COR-L47 (cell line): Measurements from ENCODE around the gene FOXD2.
"Not testable (repeated sequence)": the region's sequence is repeated elsewhere in the genome, so short reads cannot be mapped to it uniquely, and the experiment has no call there.

Experiments used
- DNase-seq: peaks from one replicate; lab custom pipeline; 2025; lab: John Stamatoyannopoulos, UW

The FOXD2 gene

GRCh38 chr1:47440599-47441081, 2.8 kb downstream of the FOXD2 start:
- no peak for DNase-seq

DNA sequence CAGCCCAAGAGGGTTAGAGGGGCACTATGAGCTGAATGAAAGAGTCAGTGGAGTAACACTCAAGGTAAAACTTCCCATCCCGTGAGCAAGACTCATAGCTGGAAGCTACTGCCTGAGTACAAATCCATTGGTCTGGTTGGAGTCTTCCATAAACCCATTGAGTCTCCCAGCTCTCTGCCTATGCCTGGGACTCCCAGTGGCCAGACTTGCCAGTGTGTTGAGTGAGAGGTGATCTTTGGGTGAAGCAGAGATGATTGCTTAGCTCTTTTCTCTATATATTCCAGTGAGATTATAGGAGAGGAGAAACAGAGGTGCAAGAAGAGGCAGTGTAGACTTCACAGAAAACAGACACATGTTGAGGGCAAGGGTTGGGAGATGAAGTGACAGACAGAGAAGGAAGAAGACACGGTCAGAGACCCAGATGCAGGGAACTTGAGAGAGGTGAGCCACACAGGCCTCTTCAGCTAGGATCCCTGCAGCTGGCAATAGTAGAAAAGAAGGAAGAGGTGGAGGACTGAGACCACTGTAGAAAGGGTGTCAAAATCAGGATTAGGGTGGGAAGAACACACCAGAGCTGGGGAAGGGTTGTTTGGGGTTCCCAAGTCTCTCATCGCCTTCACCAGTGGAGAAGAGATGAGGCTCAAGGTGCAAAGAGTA, 3.7 kb downstream of the FOXD2 start:
- DNase-seq: no peak

GRCh38 chr1:47442202-47442601, 4.4 kb downstream of the FOXD2 start:
- DNase-seq: no peak

- DNase-seq: no peak
Measured at GRCh38 chr1:47442842-47443529, 5.1 kb downstream of the FOXD2 start.

DNA sequence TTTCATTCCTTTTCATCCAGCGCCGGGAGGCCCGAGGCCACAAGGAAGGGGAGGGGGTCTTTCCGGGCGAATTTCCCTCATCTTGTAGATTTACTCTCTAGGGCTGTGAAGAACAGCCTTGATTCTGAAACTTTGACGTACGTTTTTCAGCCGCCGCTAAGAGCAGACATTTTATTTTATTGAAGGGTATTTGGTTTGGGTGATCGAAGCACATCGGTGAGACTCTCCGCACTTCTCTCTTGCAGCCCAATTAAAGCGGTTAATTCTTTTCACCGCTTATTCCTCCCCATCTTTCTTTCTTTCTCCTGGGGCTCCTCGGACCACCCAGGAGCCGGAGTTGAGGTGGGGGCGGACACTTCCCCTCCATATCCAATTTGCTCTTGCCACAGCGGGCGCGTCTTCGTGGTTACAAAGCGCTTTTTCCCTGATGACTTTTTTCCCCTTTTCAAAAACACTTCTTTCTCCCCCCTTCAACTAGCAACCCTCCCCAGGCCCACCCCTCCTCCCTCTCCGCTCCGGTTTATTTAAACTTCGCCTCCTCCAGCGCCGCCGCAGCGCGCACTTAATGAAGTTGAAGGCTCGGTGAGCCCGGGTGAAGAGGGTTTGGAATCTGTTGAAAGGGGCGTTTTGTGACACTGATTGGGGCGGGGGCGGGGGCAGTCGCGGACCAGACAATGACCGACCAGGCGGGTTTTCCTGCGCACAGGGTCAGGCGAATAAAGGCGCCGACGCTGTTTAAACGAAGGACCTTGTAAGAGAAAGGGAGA, 5.9 kb downstream of the FOXD2 start:
- DNase-seq: no peak

GRCh38 chr1:47444297-47444561, 6.4 kb downstream of the FOXD2 start:
- DNase-seq: no peak

DNA sequence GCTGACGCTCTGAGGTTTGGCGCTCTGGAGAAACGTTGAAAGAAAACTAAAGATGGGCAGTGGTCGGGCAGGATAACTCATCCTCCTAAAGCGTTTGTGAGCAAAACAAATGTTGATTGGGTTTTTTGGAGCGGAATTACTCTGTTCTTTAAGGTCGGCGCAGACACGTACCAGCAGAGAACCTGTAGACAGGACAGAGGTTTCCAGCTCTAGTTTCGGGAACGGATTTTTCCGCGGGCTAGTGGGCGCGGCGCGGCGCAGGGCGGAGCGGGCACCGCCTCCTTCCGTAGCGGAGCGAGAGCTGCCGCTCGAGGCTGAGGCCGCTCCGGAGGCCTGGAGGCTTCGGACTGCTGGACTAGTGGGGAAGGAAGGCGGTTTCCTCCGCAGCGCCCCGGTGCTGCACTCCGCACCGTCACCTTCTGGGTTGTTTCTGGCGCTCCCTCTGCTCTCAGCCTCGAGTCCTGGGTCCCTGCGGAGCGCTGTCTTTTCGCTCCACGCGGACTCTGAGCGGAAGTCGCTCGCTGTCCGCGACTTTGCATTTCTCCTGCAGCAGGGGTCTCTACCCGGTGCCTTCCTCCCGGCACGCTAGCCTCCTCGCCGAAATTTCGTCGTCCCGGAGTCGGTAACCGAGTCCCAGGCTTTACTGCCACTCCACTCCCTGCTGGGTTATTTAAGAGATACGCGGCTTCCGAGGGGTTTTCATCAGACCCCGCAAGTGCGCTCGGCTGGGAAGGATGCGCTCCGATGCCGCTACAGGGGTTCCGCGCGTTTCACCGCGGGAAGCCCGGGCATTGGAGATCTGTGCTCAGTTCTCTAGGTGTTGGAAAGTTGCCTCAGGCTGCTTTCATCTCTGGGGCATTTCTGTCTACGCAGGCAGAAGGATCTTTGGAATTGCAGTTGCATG, 7.0 kb downstream of the FOXD2 start:
- DNase-seq: no peak

GRCh38 chr1:47445823-47446550, 8.1 kb downstream of the FOXD2 start:
- no peak for DNase-seq

DNA sequence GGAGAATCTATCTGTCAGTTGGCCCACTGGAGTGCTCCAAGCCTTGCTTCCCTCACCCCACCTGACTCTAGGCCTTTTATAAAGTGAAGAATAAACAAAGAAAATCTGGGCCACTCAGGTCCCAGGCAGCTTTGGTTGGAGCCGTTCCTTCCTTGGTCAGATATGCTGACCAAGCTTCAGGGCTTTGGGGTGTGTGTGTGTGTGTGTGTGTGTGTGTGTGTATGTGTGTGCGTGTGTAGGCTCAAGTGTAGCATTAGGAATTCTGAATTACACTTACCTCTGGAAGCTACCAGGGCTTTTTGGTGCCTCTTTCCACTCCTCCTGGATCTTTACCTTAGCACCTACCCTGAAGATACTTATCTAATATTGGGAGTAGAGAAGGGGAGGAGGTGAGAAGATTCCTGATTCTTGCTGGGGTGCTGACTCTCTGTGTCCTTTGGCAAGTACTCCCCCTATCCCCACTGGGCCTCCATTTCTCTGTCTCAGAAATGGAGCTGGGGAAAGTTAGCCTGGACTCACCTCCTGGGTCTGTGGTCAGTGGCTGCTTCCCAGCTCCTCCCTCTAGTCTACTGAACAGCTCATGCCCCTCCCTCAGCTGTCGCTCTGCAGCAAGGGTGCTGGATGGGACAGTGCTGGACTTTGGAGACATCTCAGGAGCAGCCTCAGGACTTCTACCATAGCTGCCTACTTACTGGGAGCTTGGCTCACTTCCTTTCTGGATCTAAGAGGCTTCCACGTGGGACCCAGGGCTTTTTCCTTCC, 10.8 kb downstream of the FOXD2 start:
- no peak for DNase-seq

GRCh38 chr1:47449822-47450552, 12.1 kb downstream of the FOXD2 start:
- DNase-seq: no peak

DNA sequence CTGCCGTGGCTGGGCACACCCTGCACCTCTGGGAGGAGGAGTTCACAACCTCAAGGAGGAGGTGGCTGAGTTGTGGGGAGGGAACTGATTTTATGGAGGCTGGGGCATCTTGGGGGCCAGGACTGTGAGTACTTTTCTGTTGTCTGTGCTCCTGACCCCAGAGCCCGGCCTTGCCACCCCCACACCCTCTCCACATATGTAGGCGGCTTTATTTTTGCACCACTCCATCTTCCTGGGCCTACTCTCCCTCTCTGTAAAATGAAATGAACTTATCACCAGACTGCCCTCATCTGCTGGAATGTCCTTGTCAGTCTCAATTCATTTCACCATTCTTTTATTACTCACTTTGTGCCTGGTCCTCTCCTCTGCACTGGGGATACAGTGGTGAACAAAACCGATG, 12.8 kb downstream of the FOXD2 start:
- no peak for DNase-seq

- no peak for DNase-seq
Measured at GRCh38 chr1:47452426-47452825, 14.6 kb downstream of the FOXD2 start.

- DNase-seq: not testable (repeated sequence)
Measured at GRCh38 chr1:47453910-47454309, 16.1 kb downstream of the FOXD2 start.

DNA sequence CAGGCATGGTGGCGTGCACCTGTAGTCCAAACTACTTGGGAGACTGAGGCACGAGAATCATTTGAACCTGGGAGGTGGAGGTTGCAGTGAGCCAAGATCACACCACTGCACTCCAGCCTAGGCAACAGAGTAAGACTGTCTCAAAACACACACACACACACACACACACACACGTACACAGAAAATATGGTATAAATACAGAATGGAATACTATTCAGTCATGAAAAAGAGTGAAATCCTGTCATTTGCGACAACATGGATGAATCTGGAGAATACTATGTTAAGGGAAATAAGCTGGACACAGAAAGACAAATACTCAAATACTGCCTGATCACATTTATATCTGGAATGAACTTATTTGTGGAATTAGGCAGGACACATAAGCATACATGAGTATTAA, 18.4 kb downstream of the FOXD2 start:
- no peak for DNase-seq

DNA sequence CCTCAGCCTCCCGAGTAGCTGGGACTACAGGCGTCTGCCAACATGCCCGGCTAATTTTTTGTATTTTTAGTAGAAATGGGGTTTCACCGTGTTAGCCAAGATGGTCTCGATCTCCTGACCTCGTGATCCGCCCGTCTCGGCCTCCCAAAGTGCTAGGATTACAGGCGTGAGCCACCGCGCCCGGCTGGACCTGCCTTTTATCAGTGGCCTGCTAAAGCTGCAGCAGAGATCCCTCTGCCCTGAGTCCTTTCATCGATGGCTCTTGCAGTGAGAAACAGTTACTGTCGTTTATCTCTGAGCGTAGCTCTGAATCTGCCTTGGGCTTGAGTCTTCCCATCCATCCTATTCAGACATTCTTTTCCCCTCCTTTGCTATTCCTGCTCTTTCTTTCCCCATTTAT, 19.7 kb downstream of the FOXD2 start:
- not testable (repeated sequence) for DNase-seq

- DNase-seq: no peak
Measured at GRCh38 chr1:47459253-47459788, 21.5 kb downstream of the FOXD2 start.

- DNase-seq: no peak
Measured at GRCh38 chr1:47460040-47460439, 22.2 kb downstream of the FOXD2 start.

- DNase-seq: no peak
Measured at GRCh38 chr1:47460456-47460855, 22.6 kb downstream of the FOXD2 start.

- no peak for DNase-seq
Measured at GRCh38 chr1:47465605-47466004, 27.8 kb downstream of the FOXD2 start.
